Heart left ventricle (tissue), 13 donors: ENCODE results near the gene SLAMF8.

Source experiments
- CTCF ChIP-seq, 12 donors: fragments of 200-600 bp; sonication (generic) in 4 of 12; IDR thresholded peaks; one replicate each; pipeline versions ENCODE4 v1.5.0 to v1.8.0; 2018 to 2022; ENCODE audit warnings: antibody characterized with exemption in 12 of 12, mild to moderate bottlenecking in 5 of 12
- POLR2A ChIP-seq, 2 donors: fragments of 450-650 bp; IDR thresholded peaks; one replicate each; pipeline ENCODE4 v1.6.1; 2017; ENCODE audit warnings: antibody characterized with exemption in 2 of 2, mild to moderate bottlenecking in 2 of 2, moderate library complexity in 2 of 2
- donor health status: ischemic (EF 13 %, LVEDD 7.1; RV severe dilation, severe dysfunction).
- donor health status: DM: no; HTN: yes; CAD: no.
- donor health status: DM: no; HTN: no; CAD: no.
- donor health status: ischemic (EF 25% LVEDD 6.9; RV normal size, moderate dysfunction).
- donor health status: ischemic (EF 25% LVEDD 5.7; RV mildly dilated, moderate dysfunction).
- donor health status: ischemic (EF 35%, LVEDD 5.7; RV mildly dilated, moderate dysfunction).
- donor health status: nonischemic (EF 11% LVEDD 7.7; RV severe dilation, severe dysfunction).
- donor health status: DM: yes; HTN: yes; CAD: no.
- donor health status: PGD.
- donor health status: ischemic (EF 29% LVEDD 5.4; RV normal size, mild dysfunction).
- donor health status: nonischemic (EF 23%, LVEDD 6.1; RV moderate dilation, normal function).

- TF ChIP-seq CTCF (IDR thresholded peaks at IDR 0.05), result no peak
- no peak for TF ChIP-seq POLR2A (IDR thresholded peaks at IDR 0.05)
Observed at GRCh38 chr1:159841749-159842148, 15.1 kb downstream of the SLAMF8 start.
